Suprapubic skin (tissue), 4 donors: ENCODE results near the gene MAGI1.

ENCODE experiments used
- EP300 ChIP-seq: sonication (generic); formaldehyde crosslinking; IDR thresholded peaks from one replicate; pipeline ENCODE4 v1.6.1; 2017; ENCODE audit warnings: antibody characterized with exemption
- POLR2AphosphoS5 ChIP-seq, 3 donors: sonication (generic); formaldehyde crosslinking; IDR thresholded peaks; one replicate each; pipeline ENCODE4 v1.6.1; 2017; ENCODE audit warnings: antibody characterized with exemption in 3 of 3
- TF ChIP-seq, protein P1 (sequence below), 2 donors: fragments of 200-600 bp in 1 of 2; fragments of 450-650 bp in 1 of 2; sonication (generic) in 1 of 2; IDR thresholded peaks; one replicate each; pipeline ENCODE4 v1.5.1; 2016 to 2019; ENCODE audit warnings: antibody characterized with exemption in 2 of 2, mild to moderate bottlenecking in 1 of 2, moderate library complexity in 1 of 2

DNA sequence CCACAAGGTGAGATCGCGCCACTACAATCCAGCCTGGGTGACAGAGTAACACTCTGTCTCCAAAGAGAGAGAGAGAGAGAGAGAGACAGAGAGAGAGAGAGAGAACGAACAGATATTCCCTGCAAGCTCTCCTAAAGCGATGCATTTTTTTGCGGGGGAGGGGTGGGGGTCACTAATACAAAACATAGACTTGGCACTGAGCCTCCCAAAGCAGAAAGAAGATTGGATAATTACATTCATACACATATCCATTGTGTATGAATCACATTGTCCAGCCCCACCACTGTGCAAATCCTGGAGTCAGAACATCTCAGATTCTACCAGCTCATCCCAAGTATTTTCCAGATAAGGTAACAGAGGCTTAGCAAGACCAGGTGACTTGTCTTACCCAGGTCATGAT is 459.9 kb downstream of the MAGI1 start:
- TF ChIP-seq, protein P1, sequence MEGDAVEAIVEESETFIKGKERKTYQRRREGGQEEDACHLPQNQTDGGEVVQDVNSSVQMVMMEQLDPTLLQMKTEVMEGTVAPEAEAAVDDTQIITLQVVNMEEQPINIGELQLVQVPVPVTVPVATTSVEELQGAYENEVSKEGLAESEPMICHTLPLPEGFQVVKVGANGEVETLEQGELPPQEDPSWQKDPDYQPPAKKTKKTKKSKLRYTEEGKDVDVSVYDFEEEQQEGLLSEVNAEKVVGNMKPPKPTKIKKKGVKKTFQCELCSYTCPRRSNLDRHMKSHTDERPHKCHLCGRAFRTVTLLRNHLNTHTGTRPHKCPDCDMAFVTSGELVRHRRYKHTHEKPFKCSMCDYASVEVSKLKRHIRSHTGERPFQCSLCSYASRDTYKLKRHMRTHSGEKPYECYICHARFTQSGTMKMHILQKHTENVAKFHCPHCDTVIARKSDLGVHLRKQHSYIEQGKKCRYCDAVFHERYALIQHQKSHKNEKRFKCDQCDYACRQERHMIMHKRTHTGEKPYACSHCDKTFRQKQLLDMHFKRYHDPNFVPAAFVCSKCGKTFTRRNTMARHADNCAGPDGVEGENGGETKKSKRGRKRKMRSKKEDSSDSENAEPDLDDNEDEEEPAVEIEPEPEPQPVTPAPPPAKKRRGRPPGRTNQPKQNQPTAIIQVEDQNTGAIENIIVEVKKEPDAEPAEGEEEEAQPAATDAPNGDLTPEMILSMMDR (IDR thresholded peaks at IDR 0.05): no peak
- no peak for TF ChIP-seq POLR2AphosphoS5 (IDR thresholded peaks at IDR 0.05)
- TF ChIP-seq EP300: no peak
